HG03139 (cell line): Measurements from ENCODE around the gene NFU1.
A peak's percentile ranks its signal among the peaks of the same experiment; 100 is the strongest.
"Not testable (repeated sequence)": the region's sequence is repeated elsewhere in the genome, so short reads cannot be mapped to it uniquely, and the experiment has no call there.

ENCODE experiments used
- ATAC-seq: cut with Tn5 transposase; IDR thresholded peaks from one replicate; pipeline ENCODE4 v1.9.1; 2021; ENCODE audit not compliant: unreplicated experiment

The NFU1 gene

DNA sequence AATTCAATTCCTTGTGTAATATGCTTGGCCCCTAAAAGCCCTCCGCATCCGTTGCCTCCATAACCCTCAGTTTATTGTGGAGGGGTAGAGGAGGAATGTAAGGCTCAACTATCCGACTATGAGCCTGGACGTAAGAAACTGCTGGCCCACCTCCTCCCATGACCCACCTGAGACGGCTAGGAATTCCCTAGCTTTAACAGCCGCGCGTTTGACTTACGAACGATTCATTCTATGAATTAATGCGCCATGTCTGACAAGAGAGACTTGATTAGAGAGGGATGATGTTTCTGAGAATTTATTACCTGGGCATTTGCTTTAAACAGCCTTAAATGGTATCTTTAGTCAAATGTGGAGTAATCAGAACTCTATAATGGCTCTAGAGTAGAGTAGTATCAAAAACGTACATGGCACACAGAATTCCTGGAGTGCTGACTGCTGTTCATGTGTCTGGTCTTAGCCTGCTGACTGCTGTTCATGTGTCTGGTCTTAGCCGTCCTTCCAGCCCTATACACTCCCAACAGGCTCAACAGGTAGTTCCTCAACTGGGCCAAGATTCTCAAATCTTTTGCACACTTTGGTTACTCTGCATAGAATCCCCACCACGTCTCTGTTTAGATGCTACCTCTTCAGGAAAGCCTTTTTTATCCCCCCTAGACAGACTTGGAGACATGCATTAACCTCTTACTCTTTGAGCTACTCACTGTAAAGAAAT is 49.3 kb downstream of the NFU1 start:
- ATAC-seq = no peak

DNA sequence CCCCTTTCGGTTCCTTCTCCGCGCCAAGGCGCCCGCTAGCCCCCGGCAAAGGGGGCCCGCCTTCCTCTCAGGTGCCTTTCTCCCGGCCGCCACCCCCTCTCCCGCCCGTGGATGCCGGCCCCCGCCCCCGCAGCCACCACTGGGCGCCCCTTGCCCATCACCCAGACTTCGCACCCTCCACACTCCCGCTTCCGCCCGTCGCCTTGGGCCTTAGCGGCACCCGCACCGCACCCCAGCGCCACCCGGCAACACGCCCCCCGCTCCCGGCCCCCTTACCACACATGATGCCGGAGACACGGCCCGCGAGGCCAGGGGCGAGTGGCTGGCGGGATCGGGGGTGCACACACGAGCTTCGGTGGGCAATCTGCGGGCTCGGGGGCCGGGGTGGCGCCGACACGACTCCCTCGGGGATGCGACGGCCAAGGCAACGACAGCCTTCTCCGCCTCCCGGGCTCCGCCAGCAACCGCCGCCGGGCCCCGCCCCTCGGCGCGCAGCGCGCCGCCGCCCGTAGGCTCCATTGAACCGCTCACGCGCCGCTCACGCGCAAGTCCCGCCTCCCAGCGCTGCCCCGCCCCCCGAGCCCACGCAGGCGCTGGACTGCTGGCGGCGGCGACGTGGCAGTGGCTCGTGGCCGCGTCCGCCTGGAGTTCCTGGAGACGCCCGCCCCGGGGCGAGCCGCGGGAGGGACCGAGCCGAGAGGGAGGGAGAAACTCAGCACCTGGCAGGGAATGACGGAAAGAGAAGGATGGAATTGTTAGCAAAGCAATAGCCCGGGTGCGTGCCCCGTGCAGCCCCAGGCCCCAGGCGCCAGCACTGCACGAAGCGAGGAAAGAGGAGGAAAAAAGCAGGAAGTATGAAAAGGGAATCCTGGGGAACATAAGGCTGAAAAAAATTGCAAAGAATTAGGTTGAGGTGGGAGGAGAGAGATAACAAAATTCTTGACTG is 50.2 kb downstream of the NFU1 start, which contains the start of gene GFPT1:
GFPT1 (minus strand) TSS at position 439 of the 946 bp plus-strand sequence; CDS start at position 283, 156 bp downstream.
- peak; percentile 83 for ATAC-seq

DNA sequence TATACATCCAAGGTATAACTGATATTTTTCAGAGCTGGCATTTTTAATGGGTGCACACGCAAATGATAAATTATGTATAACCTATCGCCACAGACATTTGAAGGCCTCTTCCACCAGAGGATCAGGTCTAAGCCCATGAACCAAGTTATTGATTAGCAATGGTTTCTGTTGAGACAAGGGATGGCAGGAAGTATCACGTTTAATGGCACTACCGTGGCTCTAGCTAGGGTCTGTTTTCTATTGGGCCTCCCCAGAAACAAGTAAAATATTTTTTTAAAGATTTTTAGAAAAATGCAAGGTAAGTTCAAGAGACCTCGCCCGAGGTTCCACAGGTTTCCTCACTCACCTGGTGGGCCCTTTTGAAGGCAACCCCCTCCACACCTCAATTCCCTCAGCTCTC is 50.9 kb downstream of the NFU1 start:
- no peak for ATAC-seq

DNA sequence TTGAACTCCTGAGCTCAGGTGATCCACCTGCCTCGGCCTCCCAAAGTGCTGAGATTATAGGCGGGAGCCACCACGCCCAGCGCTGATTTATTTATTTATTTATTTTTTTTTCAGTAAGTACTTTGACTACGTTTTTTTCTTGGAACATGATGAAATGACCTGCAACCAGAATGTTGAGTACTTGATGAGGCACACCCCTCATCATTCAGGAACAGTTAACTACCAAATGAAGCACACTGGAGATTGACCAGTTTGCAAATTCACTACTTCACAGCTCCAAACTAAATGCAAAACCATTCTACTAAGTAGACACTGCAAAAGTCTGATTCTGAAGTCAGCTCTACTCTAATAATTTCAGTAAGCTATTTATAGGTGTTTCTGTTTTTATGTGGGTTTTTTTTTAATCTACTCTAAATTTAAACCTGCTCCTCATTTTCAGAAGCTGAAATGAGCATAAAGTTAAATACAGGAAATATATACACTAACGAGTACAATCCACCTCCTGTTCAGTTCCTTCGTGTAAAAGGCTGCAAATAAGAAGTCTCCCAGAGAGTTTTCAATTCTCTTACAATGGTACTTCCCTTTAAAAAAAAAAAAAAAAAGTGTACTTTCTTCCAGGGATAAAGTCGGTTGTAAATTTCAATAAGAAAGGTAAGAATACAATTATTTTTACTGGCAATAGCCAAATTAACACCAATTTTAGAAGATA is 51.6 kb downstream of the NFU1 start:
- ATAC-seq = no peak

DNA sequence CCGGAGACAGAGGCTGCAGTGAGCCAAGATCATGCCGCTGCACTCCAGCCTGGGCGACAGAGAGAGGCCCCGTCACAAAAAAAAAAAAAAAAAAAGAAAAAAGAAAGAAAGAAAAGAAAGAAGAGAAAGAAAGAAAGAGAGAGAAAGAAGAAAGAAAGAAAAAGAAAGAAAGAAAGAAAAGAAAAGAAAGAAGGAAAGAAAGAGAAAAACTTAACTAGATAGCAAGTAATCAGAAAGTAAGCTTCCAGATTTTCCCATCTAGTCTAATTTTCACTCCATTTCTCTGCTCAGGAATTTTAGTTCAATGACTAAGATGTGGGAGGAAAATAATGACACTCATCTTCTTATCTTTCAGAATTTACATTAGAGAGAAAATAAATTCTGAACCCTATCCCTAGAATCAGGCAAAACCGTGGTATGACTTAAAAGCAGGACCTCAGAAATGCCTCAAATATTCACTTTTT is 52.6 kb downstream of the NFU1 start:
- no peak for ATAC-seq

DNA sequence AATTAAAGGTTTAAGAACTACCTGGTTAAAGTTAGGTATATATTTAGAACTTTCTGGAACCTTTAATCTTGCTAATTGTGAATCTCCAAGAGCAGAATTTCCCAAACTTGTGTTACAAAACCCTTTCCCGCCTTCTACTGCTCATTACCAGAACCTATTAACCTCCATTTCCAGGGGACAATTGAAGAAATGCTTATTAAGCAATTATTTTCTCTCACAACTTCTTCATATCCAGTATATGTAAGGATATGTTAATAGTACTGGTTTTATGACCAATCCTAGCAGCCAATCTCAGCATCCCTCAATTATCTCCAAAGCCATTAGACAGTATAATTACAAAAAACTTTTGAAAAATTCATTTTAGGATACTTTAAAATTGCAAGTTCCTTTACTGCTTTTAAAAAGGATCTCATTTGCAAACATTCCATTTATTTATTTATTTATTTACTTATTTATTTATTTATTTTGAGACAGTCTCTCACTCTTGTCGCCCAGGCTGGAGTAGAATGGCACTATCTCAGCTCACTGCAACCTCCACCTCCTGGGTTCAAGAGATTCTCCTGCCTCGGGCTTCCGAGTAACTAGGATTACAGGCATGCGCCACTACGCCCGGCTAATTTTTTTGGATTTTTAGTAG is 53.9 kb downstream of the NFU1 start:
- no peak for ATAC-seq

DNA sequence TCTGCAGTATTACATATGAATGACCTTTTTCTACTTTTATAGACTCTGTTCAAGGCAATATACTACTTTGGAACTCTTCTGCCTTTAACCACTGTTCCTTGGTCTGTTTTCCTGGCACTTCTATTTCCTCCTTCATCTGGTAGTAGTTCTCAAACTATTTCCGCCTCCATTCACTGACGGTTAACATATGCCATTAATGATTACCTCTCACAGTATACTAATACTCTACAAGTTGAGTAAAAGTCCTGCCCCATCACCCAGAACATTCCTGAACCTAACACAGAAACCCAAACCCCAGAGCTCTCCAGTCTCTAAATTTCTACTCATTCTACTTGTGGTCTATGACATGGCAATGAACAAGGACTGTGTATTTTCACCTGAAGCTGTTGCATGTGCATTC is 54.7 kb downstream of the NFU1 start:
- no peak for ATAC-seq

DNA sequence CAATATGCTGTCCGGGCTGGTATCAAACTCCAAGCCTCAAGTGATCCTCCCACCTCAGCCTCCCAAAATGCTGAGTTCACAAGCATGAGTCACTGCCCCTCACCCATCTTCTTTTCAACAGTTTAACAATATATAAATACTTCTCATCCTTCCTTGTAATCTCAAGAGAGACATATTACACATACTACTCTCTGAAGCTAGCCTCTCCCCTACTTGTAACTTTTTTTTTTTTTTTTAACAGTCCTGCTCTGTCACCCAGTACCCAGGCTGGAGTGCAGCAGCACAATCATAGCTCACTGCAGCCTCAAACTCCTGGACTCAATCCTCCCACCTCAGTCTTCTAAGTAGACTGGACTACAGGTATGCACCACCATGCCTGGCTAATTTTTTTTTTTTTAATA is 55.9 kb downstream of the NFU1 start:
- no peak for ATAC-seq

DNA sequence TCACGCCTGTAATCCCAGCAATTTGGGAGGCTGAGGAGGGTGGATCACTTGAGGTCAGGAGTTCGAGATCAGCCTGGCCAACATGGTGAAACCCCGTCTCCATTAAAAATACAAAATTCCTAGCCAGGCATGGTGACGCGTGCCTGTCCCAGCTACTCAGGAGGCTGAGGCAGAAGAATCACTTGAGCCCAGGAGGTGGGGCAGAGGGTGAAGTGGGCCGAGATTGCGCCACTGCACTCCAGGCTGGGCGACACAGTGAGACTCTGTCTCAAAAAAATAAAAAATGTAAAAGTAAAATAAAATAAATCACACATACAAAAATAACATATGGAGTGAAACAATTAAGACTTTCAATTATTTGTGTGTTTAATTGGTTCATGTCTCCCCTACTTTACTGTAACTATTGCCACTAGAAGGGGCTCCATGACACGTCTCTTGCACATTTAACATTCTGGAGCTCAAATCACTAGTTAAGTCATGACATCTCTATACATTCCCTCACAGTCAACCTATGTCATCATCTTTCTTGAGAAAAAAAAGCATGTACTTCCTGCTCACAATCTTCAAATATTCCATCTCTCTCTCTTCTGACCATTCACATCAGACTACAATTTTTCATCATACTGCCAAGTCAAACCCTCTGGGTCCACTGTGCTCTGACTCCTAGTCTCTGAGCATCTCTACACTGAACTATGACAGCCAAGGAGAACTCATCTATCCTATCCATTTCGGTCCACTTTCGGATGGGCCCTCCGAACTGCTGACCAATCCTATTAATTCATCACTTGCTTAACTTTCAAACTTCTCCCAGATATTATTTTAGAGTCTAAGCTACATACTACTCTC is 56.9 kb downstream of the NFU1 start:
- ATAC-seq = no peak

DNA sequence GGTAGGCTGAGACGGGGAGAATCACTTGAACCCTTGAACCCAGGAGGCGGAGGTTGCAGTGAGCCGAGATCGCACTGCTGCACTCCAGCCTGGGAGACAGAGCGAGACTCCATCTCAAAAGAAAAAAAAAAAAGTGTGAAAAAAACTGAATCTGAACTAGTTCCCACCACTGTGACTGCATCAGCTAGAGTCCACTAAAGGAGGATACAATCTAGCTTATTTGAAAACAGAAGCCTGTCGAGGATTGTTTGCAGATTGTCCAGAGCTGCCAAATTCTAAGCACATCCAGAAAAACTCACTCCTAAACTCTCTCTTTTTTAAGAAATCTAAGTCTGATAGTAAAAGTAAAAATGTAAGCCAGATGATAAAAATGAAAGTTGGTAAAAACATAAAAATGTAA is 60.8 kb downstream of the NFU1 start:
- no peak for ATAC-seq

DNA sequence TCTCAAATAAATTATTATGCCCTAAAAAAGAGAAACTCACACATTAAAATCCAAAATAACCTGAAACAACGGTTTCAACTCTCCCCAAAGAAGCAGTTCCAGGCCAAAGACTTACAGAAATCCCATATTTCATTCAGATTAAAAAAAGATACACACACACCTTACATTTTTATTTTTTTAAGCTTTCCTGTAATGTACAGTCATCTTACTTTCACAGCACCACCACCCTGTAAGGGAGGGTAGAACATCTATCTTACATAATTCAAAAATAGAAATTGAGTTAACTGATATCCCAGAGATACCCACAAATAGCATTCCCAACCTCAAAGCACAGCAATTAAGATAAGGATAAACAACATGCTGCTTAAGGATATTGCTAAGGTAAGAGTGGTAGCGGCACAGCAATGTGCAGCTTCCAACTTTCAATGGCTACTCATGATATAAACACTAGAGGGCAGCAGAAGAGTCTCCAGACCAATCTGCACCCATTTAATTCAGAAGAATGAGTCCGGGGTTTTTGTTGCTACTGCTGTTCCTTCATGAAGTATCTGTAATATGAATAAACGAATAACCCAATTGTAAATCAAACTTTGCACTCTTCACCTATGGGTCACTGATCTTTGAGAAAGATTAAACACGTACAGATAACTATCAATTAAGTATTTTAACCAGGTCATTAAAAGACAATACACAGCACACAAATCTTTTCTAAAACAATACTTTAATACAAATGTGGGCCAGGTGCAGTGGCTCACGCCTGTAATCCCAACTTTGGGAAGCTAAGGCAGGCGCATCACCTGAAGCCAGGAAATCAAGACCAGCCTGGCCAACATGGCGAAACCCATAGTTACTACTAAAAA is 61.5 kb downstream of the NFU1 start:
- no peak for ATAC-seq

DNA sequence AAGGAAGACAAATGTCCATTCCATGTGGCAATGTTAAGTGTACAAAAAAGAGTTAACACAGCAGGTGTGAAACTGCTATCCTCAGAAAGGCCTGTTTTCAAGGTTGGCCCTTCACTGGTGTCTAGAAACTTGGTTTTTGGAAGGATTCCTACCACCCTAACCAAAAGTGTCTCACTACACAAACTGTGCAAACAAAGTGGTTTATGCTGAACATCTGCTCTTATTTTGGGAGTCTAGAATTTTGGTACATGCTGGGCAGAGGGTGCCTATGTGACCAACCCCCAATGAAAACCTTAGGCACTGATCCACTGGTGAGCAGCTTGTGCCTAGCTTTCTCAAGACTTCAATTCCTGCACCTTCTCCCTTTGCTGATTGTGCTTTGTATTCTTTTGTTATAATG is 64.5 kb downstream of the NFU1 start:
- no peak for ATAC-seq

DNA sequence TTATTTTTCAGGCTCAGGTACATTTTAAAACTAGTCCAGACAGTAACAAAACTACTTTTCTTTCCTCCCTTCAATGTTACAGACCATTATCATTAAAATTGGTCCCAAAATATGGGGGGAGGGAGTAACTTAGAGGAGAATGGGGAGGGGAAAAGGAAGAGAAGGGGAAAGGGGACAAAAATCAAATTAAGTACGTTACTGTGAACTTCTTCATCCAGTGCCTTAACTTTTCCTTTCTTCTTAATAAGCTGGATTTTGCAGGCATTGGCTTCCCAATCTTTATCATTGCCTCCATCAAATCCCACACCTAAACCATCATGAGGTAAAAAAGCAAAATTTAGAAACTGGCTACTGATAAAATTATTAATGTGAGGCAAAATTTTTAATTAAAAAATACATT is 67.4 kb downstream of the NFU1 start:
- ATAC-seq = no peak

DNA sequence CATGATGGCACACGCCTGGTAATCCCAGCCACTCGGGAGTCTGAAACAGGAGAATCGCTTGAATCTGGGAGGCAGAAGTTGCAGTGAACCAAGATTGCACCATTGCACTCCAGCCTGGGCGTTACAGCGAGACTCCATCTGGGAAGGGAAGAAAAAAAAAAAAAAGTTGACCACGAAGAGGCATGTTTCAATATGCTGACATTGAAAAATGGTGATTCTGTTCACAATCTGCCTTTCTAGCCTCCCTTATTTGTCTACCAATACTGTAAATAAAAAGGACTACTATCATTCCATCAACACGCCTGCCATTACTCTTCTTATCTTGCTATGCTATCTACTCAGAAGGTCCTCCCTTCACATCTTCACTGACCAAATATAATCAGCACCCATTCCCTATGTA is 68.6 kb downstream of the NFU1 start:
- ATAC-seq = no peak

DNA sequence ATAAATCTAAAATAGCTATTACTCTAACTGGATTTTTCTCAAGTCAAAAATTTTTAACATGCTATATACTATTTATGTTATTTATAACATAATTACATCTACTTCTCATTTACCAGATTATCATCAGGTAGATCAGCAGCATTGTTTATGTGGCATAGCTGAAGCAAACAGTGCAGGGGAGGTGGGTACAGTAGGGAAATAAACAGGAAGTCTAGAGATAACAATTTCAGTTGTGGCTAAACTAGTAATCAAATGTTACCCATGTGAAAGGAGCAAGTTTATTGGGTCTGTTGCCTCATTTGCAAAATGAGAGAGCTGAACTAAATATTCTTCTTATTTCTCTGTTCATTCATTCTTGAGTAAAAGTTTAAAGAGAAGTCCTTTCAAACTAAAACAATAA is 77.9 kb downstream of the NFU1 start:
- ATAC-seq = no peak

DNA sequence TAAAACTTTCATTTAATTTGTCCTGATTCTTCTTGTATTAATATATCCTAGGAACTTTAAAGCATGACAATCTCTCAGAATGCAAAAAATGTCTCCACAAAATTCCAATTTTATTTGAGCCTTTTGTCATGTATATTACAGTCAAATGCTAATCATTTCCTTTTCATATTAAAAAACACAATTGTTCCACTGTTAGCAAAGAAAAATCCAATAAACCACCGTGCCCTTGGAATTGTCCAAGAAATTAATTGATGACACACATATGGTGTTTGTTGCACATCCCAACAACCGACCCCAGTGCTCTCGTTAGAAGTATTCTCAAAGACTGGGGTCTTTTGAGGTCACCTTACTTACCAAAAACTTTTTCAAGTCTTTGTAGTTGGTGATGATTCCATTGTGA is 78.3 kb downstream of the NFU1 start:
- ATAC-seq = no peak

DNA sequence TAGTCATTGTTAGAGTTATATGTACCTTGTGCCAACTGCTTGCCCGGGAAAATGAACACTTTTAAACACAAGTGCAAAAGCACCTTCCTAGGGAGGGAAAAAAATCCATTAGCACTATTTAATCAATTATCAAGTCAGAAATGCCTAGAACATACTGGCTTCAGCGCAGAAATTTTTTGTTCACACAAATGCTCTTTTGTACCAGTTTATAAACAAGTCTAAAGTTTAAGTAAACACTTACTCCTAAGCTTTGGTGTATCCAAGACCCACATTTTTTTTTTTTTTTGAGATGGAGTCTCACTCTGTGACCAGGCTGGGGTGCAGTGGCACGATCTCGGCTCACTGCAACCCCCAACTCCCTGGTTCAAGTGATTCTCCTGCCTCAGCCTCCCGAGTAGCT is 80.8 kb downstream of the NFU1 start:
- no peak for ATAC-seq

DNA sequence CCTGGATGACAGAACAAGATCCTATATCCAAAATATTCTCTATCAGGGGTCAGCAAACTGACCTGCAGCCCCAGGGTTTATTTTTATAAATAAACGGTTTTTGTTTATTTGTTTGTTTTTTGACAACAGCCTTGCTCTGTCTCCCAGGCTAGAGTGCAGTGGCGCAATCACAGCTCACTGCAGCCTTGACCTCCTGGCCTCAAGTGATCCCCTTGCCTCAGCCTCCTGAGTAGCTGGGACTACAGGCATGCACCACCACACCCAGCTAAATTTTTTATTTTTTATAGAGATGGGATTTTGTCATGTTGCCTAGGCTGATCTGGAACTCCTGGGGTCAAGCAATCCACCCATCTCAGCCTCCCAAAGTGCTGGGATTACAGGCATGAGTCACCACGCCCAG is 82.3 kb downstream of the NFU1 start:
- ATAC-seq = not testable (repeated sequence)

DNA sequence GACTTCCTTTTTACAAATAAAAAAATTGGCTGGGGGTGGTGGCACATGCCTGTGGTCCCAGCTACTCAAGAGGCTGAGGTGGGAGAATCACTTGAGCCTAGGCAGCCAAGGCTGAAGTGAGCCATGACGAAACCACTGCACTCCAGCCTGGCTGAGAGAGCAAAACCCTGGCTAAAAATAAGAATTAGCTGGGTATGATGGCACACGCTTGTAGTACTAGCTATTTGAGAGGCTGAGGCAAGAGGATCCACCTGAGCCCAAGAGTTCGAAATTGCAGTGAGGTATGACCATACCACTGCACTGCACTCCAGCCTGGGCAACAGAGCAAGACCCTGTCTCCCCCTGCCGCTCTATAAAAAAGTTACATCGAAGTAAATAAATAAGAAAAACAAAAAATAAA is 83.9 kb downstream of the NFU1 start:
- no peak for ATAC-seq
